Panc1 (cell line): ENCODE data around the gene MLEC.

Experiments used
- POLR2AphosphoS5 ChIP-seq: IDR thresholded peaks from 2 replicates; pipeline ENCODE4 v1.6.1; 2012; ENCODE audit warnings: mild to moderate bottlenecking, low read depth, low read length, moderate library complexity
- SIN3A ChIP-seq: IDR thresholded peaks from 2 replicates; pipeline ENCODE4 v1.6.1; 2012; ENCODE audit warnings: low read depth, mild to moderate bottlenecking, low read length, moderate library complexity, borderline replicate concordance; ENCODE audit not compliant: insufficient read depth
- TCF7L2 ChIP-seq: IDR thresholded peaks from 2 replicates; pipeline ENCODE4 v1.6.1; 2011; ENCODE audit warnings: mild to moderate bottlenecking, low read depth, low read length, inconsistent platforms
- TF ChIP-seq, protein P1 (sequence below): fragments of 450-650 bp; IDR thresholded peaks from 2 replicates; pipeline ENCODE4 v1.5.1; 2017; ENCODE audit warnings: mild to moderate bottlenecking
- TF ChIP-seq, protein P2 (sequence below), 2 experiments: IDR thresholded peaks; 2 replicates each; pipeline ENCODE4 v1.6.1; 2011 to 2012; ENCODE audit warnings: low read depth in 2 of 2, control low read depth in 1 of 2, low read length in 1 of 2, mild to moderate bottlenecking in 1 of 2, moderate library complexity in 1 of 2; ENCODE audit not compliant: insufficient read depth in 1 of 2

DNA sequence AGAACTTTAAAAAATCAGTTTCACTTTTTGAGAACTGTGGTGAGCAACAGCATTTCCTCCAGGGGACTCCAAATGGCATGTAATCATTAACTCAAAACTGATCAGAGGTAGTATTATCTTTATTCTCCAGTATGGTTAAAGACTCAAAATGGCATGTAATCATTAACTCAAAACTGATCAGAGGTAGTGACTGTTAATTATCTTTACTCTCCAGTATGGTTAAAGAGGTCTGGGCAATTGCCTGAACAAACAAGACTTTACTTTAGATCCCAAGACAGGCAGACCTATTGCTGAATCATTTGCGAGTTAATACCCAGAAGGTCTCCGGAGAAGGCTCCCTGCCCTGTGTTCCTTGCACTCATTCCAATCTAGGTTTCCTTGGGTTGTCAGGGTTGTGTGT is 32.1 kb downstream of the MLEC start:
- TF ChIP-seq SIN3A (no peak), TCF7L2 (no peak), POLR2AphosphoS5 (no peak)
- TF ChIP-seq, protein P1, sequence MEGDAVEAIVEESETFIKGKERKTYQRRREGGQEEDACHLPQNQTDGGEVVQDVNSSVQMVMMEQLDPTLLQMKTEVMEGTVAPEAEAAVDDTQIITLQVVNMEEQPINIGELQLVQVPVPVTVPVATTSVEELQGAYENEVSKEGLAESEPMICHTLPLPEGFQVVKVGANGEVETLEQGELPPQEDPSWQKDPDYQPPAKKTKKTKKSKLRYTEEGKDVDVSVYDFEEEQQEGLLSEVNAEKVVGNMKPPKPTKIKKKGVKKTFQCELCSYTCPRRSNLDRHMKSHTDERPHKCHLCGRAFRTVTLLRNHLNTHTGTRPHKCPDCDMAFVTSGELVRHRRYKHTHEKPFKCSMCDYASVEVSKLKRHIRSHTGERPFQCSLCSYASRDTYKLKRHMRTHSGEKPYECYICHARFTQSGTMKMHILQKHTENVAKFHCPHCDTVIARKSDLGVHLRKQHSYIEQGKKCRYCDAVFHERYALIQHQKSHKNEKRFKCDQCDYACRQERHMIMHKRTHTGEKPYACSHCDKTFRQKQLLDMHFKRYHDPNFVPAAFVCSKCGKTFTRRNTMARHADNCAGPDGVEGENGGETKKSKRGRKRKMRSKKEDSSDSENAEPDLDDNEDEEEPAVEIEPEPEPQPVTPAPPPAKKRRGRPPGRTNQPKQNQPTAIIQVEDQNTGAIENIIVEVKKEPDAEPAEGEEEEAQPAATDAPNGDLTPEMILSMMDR, result no peak
- TF ChIP-seq, protein P2, sequence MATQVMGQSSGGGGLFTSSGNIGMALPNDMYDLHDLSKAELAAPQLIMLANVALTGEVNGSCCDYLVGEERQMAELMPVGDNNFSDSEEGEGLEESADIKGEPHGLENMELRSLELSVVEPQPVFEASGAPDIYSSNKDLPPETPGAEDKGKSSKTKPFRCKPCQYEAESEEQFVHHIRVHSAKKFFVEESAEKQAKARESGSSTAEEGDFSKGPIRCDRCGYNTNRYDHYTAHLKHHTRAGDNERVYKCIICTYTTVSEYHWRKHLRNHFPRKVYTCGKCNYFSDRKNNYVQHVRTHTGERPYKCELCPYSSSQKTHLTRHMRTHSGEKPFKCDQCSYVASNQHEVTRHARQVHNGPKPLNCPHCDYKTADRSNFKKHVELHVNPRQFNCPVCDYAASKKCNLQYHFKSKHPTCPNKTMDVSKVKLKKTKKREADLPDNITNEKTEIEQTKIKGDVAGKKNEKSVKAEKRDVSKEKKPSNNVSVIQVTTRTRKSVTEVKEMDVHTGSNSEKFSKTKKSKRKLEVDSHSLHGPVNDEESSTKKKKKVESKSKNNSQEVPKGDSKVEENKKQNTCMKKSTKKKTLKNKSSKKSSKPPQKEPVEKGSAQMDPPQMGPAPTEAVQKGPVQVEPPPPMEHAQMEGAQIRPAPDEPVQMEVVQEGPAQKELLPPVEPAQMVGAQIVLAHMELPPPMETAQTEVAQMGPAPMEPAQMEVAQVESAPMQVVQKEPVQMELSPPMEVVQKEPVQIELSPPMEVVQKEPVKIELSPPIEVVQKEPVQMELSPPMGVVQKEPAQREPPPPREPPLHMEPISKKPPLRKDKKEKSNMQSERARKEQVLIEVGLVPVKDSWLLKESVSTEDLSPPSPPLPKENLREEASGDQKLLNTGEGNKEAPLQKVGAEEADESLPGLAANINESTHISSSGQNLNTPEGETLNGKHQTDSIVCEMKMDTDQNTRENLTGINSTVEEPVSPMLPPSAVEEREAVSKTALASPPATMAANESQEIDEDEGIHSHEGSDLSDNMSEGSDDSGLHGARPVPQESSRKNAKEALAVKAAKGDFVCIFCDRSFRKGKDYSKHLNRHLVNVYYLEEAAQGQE (IDR thresholded peaks at IDR 0.05; ENCODE audit: insufficient read depth in 1 of 2, low read depth in 2 of 2, low read length in 1 of 2), result no peak
